Stimulated activated CD8-positive, alpha-beta memory T cell treated with anti-CD3 and anti-CD28 coated beads, Interleukin-2, amount 100 ng/mL, for 1 hour (primary cell): ENCODE results near the gene NAXD.
"Not testable (repeated sequence)": the region's sequence is repeated elsewhere in the genome, so short reads cannot be mapped to it uniquely, and the experiment has no call there.

ENCODE experiments used
- DNase-seq, 2 donors: peaks; one replicate each; pipeline ENCODE4 v3.0.0-alpha.2; 2020; ENCODE audit warnings: low read depth in 2 of 2

NAXD gene

GRCh38 chr13:110643324-110643723, 28.0 kb downstream of the NAXD start:
- no peak for DNase-seq

- DNase-seq = no peak
These were observed 28.6 kb downstream of the NAXD start for GRCh38 chr13:110643768-110644421.

GRCh38 chr13:110644892-110645521, 29.7 kb downstream of the NAXD start:
- no peak for DNase-seq

GRCh38 chr13:110645750-110646149, 30.4 kb downstream of the NAXD start:
- DNase-seq = no peak

GRCh38 chr13:110646442-110647364, 31.4 kb downstream of the NAXD start:
- no peak for DNase-seq

GRCh38 chr13:110647365-110647737, 32.0 kb downstream of the NAXD start:
- DNase-seq = no peak

- no peak for DNase-seq
These were observed 32.9 kb downstream of the NAXD start for GRCh38 chr13:110648146-110648819.

- DNase-seq = no peak
These were observed 33.6 kb downstream of the NAXD start for GRCh38 chr13:110648848-110649421.

- no peak for DNase-seq
These were observed 34.2 kb downstream of the NAXD start for GRCh38 chr13:110649551-110649950.

- DNase-seq = no peak
These were observed 35.1 kb downstream of the NAXD start for GRCh38 chr13:110650436-110650835.

- DNase-seq = no peak
These were observed 35.9 kb downstream of the NAXD start for GRCh38 chr13:110651271-110651670.

- DNase-seq = no peak
These were observed 36.4 kb downstream of the NAXD start for GRCh38 chr13:110651726-110652230.

GRCh38 chr13:110652231-110652730, 36.9 kb downstream of the NAXD start:
- DNase-seq = no peak

- no peak for DNase-seq
These were observed 37.4 kb downstream of the NAXD start for GRCh38 chr13:110652764-110653163.

- no peak for DNase-seq
These were observed 37.9 kb downstream of the NAXD start for GRCh38 chr13:110653271-110653670.

GRCh38 chr13:110653851-110654250, 38.5 kb downstream of the NAXD start:
- DNase-seq = no peak

GRCh38 chr13:110657196-110657595, 41.9 kb downstream of the NAXD start:
- DNase-seq = no peak

GRCh38 chr13:110658218-110658911, 43.0 kb downstream of the NAXD start:
- not testable (repeated sequence) for DNase-seq

- DNase-seq = no peak
These were observed 45.9 kb downstream of the NAXD start for GRCh38 chr13:110661256-110661655.

GRCh38 chr13:110662091-110662490, 46.7 kb downstream of the NAXD start:
- no peak for DNase-seq
